GM12864 (cell line): Measurements from ENCODE around the gene WDR31.

Experiments
- DNase-seq: peaks from one replicate; pipeline ENCODE4 v3.0.0-alpha.2; 2011; ENCODE audit warnings: low read depth
- H3K4me3 ChIP-seq: 2 replicates; pipeline ENCODE4 v1.5.1; 2011; ENCODE audit warnings: mild to moderate bottlenecking, low read depth, low read length, control low read depth
- TF ChIP-seq, protein P1 (sequence below): IDR thresholded peaks from 2 replicates; pipeline ENCODE4 v1.5.1; 2011; ENCODE audit warnings: low read depth, mild to moderate bottlenecking, moderate library complexity, low read length, control low read depth, inconsistent platforms; ENCODE audit errors: missing control alignments

Gene WDR31

DNA sequence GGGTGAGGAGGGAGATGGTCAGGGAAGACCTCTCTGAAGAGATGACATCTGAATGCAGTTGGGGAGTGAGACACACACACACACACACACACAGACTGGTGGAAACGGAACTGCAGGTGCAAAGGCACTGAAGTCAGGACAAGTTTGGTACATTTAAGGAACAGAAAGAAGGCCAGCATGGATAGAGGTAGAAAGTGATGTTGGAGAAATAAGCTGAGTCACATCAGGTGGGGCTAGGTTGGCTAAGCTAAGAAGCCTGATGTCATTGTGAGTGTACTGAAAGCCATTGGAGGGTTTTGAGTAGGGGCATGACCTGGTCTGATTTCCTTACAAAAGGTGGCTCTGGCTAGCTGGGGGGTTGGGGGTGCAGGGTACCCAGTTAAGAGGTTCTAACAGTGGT lies 12.3 kb upstream of the WDR31 start:
- H3K4me3 ChIP-seq, result no peak overlapping the region
- DNase-seq, result no peak
- TF ChIP-seq, protein P1, sequence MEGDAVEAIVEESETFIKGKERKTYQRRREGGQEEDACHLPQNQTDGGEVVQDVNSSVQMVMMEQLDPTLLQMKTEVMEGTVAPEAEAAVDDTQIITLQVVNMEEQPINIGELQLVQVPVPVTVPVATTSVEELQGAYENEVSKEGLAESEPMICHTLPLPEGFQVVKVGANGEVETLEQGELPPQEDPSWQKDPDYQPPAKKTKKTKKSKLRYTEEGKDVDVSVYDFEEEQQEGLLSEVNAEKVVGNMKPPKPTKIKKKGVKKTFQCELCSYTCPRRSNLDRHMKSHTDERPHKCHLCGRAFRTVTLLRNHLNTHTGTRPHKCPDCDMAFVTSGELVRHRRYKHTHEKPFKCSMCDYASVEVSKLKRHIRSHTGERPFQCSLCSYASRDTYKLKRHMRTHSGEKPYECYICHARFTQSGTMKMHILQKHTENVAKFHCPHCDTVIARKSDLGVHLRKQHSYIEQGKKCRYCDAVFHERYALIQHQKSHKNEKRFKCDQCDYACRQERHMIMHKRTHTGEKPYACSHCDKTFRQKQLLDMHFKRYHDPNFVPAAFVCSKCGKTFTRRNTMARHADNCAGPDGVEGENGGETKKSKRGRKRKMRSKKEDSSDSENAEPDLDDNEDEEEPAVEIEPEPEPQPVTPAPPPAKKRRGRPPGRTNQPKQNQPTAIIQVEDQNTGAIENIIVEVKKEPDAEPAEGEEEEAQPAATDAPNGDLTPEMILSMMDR, result no peak

DNA sequence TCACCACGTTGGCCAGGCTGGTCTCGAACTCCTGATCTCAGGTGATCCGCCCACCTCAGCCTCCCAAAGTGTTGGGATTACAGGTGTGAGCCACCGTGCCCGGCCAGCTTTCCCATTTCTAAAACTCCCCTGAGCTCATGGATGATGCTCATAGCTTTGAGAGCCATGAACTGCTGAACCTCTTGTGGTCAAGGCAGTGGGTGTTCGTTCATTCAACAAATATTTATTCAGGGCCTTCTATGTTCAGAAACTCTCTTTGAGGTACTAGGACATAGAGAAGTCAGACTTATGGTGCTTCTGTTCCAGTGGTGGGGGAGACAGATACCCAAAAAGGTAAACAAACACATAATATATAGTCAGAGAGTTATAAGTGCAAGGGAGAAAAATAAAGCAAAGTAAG lies 11.9 kb upstream of the WDR31 start:
- no peak for DNase-seq
- no peak overlapping the region for H3K4me3 ChIP-seq
- TF ChIP-seq, protein P1, result no peak

DNA sequence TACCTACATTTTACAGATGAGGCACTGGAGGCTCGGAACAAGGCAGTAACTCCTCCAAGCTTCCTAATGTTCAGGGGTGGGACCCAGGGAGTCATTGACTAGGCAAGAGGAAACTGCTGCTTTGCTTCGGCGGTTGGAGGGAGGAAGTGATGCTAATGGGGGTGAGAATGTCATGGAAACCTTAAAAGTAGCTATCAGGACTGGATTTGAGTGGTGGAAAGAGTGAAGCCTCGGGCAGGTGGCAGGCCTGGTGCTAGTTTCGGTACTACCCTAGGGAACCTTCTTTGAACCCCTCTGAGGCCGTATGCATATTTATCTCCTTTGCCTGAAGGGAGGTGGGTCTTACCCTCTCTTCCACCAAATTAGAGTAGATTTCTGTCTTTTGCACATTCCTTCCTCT lies 10.9 kb upstream of the WDR31 start:
- H3K4me3 ChIP-seq, result no peak overlapping the region
- TF ChIP-seq, protein P1, result no peak
- peak; percentile 29 for DNase-seq

GRCh38 chr9:113350107-113350661 lies 10.1 kb upstream of the WDR31 start:
- peak overlapping the region; percentile 72 for H3K4me3 ChIP-seq
- TF ChIP-seq, protein P1, result no peak
- DNase-seq, result no peak

DNA sequence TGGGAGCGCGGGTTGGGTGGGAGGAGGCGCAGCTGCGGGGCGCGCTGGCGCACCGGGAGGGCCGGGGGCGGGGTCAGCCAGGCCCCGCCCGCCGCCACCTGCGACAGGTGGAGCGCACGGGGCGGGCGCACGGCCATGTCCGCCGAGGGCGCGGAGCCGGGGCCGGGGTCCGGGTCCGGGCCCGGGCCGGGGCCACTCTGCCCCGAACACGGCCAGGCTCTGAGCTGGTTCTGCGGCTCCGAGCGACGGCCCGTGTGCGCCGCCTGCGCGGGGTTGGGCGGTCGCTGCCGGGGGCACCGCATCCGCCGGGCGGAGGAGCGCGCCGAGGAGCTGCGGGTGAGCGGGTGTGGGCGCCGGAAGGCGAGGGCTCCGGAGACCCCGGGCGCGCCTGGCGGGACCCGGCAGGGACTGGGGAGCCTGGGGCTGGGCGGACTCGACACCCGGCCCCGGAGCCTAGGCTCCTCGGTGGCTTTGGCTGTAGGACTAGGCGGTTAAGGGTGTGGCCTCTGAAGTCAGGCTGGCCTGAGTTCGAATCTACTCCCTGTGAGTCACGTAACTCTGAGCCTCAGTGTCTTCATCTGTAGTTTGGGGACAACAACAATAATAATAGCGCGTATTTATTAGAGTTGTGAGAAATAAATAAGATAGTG lies 9.5 kb upstream of the WDR31 start, which contains the start of gene BSPRY:
Gene BSPRY (plus strand): TSS at position 97 of the 650 bp plus-strand sequence. CDS start 39 bp downstream, at position 136.
- DNase-seq, result no peak
- TF ChIP-seq, protein P1, result no peak
- peak within 1 kb of the TSS; percentile 72 for H3K4me3 ChIP-seq

- TF ChIP-seq, protein P1, result no peak
- peak overlapping the region; percentile 72; the same call in 1 of the 2 replicates for H3K4me3 ChIP-seq
- no peak for DNase-seq
Measured at GRCh38 chr9:113349066-113349444, 9.0 kb upstream of the WDR31 start.

GRCh38 chr9:113348437-113348836 lies 8.4 kb upstream of the WDR31 start:
- no peak for DNase-seq
- TF ChIP-seq, protein P1, result no peak
- no peak overlapping the region for H3K4me3 ChIP-seq
